ENCODE measurements around the gene GNG2. TPM values are rescaled to one million over a fixed set of nuclear protein-coding genes. Genes with fewer than 3 reads are reported as not detected.
"Not testable (repeated sequence)": the region's sequence is repeated elsewhere in the genome, so short reads cannot be mapped to it uniquely, and the experiment has no call there.

GNG2 gene
- total RNA-seq, 1 experiment from 2014 or later = 18.9 TPM

DNA sequence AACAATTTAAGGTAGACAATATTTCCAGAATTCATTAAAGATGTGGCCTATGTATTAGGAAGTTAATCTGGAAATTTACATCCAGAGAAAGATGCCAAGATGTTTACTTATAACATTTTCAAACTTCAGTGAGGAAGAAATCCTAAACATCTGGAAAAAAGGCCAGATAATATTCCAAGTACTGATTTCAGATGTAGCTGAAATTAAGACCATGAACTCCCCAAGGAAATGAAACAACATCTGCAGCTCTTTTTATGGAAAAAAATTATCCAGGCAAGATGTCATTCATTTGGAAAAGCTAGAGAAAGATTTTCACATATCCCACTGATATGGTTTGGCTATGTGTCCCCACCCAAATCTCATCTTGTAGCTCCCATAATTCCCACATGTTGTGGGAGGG lies 35.0 kb downstream of the GNG2 start:
- H3K27ac ChIP-seq (ENCODE audit: low read depth, low read length, poor library complexity, severe bottlenecking) = no peak overlapping the region
- H3K4me1 ChIP-seq (ENCODE audit: insufficient read depth, low read length, poor library complexity, severe bottlenecking) = no peaks in the 10 kb centered on the region
- no peaks in the 10 kb centered on the region for H3K27me3 ChIP-seq (replicated peaks; ENCODE audit: insufficient read depth, low read depth, low read length, poor library complexity)
- H3K9me3 ChIP-seq (ENCODE audit: low read depth, low read length, poor library complexity, severe bottlenecking) = no peaks in the 10 kb centered on the region
- H3K4me3 ChIP-seq (ENCODE audit: low read depth, low read length, poor library complexity, severe bottlenecking) = no peak overlapping the region
- intact Hi-C loops (cut with micrococcal nuclease; ENCODE audit: unreplicated experiment) = loop anchor here (1.0 kb wide), 1 partner anchor 10 kb away; no protein-coding TSS in a partner anchor
- BruUV-seq (replicated peaks) = no TSS peak
- ChIA-PET POLR2A (ENCODE audit: low non-redundant PET) (no interaction called here), CTCF (no interaction called here)
- DNase-seq (ENCODE audit: low spot score) = no peak
- TF ChIP-seq EZH2 (IDR thresholded peaks at IDR 0.05; ENCODE audit: borderline replicate concordance, low read depth, low read length, poor library complexity, severe bottlenecking) = no peak
- TF ChIP-seq, protein P1, sequence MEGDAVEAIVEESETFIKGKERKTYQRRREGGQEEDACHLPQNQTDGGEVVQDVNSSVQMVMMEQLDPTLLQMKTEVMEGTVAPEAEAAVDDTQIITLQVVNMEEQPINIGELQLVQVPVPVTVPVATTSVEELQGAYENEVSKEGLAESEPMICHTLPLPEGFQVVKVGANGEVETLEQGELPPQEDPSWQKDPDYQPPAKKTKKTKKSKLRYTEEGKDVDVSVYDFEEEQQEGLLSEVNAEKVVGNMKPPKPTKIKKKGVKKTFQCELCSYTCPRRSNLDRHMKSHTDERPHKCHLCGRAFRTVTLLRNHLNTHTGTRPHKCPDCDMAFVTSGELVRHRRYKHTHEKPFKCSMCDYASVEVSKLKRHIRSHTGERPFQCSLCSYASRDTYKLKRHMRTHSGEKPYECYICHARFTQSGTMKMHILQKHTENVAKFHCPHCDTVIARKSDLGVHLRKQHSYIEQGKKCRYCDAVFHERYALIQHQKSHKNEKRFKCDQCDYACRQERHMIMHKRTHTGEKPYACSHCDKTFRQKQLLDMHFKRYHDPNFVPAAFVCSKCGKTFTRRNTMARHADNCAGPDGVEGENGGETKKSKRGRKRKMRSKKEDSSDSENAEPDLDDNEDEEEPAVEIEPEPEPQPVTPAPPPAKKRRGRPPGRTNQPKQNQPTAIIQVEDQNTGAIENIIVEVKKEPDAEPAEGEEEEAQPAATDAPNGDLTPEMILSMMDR (conservative IDR thresholded peaks at IDR 0.05; ENCODE audit: low read depth, low read length) = no peak
- no peaks in the 10 kb centered on the region for H3K36me3 ChIP-seq (ENCODE audit: insufficient read depth, low read length, poor library complexity, severe bottlenecking)

DNA sequence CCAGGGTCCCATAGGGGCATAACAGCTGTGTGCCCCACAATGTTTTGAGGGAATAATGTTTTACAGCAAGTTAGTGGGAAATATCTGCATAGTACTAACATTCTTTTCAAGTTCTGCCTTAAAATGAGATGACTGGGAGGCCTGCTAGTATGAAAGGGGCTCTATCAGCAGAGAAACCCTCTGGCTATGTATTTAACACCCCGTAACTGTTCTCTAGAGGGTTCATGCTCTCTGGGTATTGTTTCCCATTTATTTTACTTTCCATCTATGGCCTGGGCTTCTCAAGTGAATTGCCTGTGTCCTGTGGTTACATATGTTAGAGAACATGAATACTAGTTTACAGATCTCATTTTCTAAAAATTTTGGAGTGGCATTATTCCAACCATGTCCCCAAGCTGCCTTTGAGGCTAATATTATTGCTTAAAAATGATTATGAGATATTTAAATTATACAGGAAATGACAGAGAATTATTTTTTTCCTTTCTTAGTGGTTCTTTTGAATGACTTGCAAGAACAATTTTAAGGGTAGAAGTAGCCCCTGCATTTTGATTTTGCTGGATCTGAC lies 37.5 kb downstream of the GNG2 start:
- BruUV-seq (replicated peaks) = no TSS peak
- Histone ChIP-seq H3K27ac (ENCODE audit: low read depth, low read length, poor library complexity, severe bottlenecking) (no peak overlapping the region), H3K27me3 (replicated peaks; ENCODE audit: insufficient read depth, low read depth, low read length, poor library complexity) (no peaks in the 10 kb centered on the region), H3K4me3 (ENCODE audit: low read depth, low read length, poor library complexity, severe bottlenecking) (no peak overlapping the region), H3K9me3 (ENCODE audit: low read depth, low read length, poor library complexity, severe bottlenecking) (no peaks in the 10 kb centered on the region), H3K36me3 (ENCODE audit: insufficient read depth, low read length, poor library complexity, severe bottlenecking) (no peaks in the 10 kb centered on the region), H3K4me1 (ENCODE audit: insufficient read depth, low read length, poor library complexity, severe bottlenecking) (no peaks in the 10 kb centered on the region)
- ChIA-PET CTCF (no interaction called here), POLR2A (ENCODE audit: low non-redundant PET) (no interaction called here)
- DNase-seq (ENCODE audit: low spot score) = no peak
- intact Hi-C loops (cut with micrococcal nuclease; ENCODE audit: unreplicated experiment) = no loop called here
- TF ChIP-seq, protein P1 (conservative IDR thresholded peaks at IDR 0.05; ENCODE audit: low read depth, low read length) = no peak
- no peak for TF ChIP-seq EZH2 (IDR thresholded peaks at IDR 0.05; ENCODE audit: borderline replicate concordance, low read depth, low read length, poor library complexity, severe bottlenecking)

DNA sequence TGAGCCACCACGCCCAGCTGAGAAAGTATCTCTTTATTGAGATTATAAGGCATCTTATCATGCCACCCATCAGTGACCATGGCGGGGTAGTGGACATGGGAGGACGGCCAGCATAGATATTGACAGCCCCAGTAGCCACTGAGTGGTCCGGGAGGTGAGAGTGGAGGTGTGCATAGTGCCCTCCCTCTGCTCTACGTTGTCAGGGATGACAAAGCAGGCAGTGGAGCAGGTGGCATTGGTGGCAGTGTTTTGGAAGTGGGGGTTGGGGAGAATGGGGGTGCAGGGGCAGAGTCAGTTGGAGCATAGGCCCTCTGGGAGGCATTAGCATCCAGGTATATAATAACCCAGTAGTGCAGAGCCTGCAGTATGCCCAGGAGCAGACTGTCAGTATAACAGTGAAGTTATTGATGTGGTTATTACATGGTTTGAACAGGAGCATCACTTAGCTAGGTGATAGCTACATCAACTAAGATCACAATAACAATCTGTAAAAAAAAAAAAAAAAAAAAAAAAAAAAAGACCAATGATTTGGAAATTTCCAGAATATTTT lies 41.1 kb downstream of the GNG2 start:
- no peak overlapping the region for H3K4me3 ChIP-seq (ENCODE audit: low read depth, low read length, poor library complexity, severe bottlenecking)
- CTCF ChIA-PET = no interaction called here

DNA sequence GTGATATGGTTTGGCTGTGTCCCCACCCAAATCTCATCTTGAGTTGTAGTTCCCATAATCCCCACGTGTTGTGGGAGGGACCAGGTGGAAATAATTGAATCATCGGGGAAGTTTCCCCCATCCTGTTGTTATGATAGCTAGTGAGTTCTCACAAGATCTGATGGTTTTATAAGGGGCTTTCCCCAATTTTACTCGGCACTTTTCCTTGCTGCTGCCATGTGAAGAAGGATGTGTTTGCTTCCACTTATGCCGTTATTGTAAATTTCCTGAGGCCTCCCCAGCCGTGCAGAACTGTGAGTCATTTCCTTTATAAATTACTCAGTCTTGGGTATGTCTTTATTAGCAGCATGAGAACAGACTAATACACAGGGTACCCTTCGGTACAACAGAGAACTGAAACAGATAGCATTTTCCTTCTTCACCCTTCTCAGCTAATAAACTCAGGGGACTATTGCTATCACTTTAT lies 45.3 kb downstream of the GNG2 start:
- H3K36me3 ChIP-seq (ENCODE audit: insufficient read depth, low read length, poor library complexity, severe bottlenecking); BruUV-seq (replicated peaks); H3K9me3 ChIP-seq (ENCODE audit: low read depth, low read length, poor library complexity, severe bottlenecking); H3K4me3 ChIP-seq (ENCODE audit: low read depth, low read length, poor library complexity, severe bottlenecking); H3K27ac ChIP-seq (ENCODE audit: low read depth, low read length, poor library complexity, severe bottlenecking); POLR2A ChIA-PET (ENCODE audit: low non-redundant PET); H3K27me3 ChIP-seq (replicated peaks; ENCODE audit: insufficient read depth, low read depth, low read length, poor library complexity); CTCF ChIA-PET; H3K4me1 ChIP-seq (ENCODE audit: insufficient read depth, low read length, poor library complexity, severe bottlenecking): not testable (repeated sequence)
- DNase-seq (ENCODE audit: low spot score) = peak; percentile 87
- intact Hi-C loops (cut with micrococcal nuclease; ENCODE audit: unreplicated experiment) = loop anchor here (1.0 kb wide), 1 partner anchor 10 kb away; no protein-coding TSS in a partner anchor

More for the DNA sequence above, 41.1 kb downstream of the GNG2 start:
- Histone ChIP-seq H3K27ac (ENCODE audit: low read depth, low read length, poor library complexity, severe bottlenecking) (no peak overlapping the region), H3K9me3 (ENCODE audit: low read depth, low read length, poor library complexity, severe bottlenecking) (peaks cover 8% of the 10 kb centered on the region), H3K27me3 (replicated peaks; ENCODE audit: insufficient read depth, low read depth, low read length, poor library complexity) (no peaks in the 10 kb centered on the region), H3K36me3 (ENCODE audit: insufficient read depth, low read length, poor library complexity, severe bottlenecking) (no peaks in the 10 kb centered on the region), H3K4me1 (ENCODE audit: insufficient read depth, low read length, poor library complexity, severe bottlenecking) (no peaks in the 10 kb centered on the region)
- POLR2A ChIA-PET (ENCODE audit: low non-redundant PET) = no interaction called here
- BruUV-seq (replicated peaks) = no TSS peak
- TF ChIP-seq EZH2 (IDR thresholded peaks at IDR 0.05; ENCODE audit: borderline replicate concordance, low read depth, low read length, poor library complexity, severe bottlenecking) = no peak
- TF ChIP-seq, protein P1 (conservative IDR thresholded peaks at IDR 0.05; ENCODE audit: low read depth, low read length) = no peak
- intact Hi-C loops (cut with micrococcal nuclease; ENCODE audit: unreplicated experiment) = no loop called here
- no peak for DNase-seq (ENCODE audit: low spot score)
